Inferior parietal cortex (tissue), 1 donor: ENCODE data around the gene ZNHIT2.

ENCODE experiments used
- DNase-seq: peaks from one replicate; pipeline ENCODE4 v3.0.0-alpha.2; 2016; ENCODE audit errors: extremely low spot score

ZNHIT2 gene

GRCh38 chr11:65134240-65134951 is 16.9 kb upstream of the ZNHIT2 start, which contains the start of gene SYVN1:
SYVN1 (minus strand) TSS chr11:65134519; CDS start chr11:65133601, 918 bp downstream.
- peak; percentile 93 for DNase-seq

- no peak for DNase-seq
Observed at GRCh38 chr11:65133724-65134123, 16.2 kb upstream of the ZNHIT2 start.

DNA sequence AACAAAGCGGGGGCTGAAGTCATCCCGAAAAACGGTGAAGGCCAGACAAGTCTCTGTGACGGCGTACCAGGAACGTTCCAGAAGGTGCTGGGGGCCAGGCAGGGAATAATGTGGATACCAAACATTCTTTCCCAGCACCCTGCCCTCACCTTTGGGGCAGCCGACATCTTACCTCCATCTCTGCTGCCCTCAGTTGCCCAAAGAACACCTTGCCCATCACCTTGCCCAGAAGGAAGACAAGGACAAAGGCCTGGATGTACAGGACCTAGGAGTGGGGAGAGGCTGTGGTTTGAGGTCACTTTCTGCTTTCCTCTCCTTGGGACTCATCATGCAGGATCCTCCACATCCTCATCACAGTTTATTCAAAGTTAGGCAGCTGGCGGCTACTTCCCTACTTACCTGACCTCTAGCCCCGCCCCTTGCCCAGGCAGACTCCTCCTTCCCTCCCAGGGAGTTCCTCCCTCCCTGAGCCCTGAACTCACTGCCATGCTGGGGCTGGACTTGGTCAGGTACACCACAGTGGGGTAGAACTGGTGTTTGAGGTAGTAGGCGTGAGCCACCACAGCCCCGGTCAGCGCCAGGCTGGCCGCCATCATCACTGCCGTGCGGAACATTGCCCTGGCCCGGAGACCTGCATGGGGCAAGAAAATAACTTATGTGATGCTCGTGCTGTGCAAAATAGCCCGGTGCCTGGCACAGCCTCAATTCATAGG is 15.6 kb upstream of the ZNHIT2 start:
- no peak for DNase-seq

DNA sequence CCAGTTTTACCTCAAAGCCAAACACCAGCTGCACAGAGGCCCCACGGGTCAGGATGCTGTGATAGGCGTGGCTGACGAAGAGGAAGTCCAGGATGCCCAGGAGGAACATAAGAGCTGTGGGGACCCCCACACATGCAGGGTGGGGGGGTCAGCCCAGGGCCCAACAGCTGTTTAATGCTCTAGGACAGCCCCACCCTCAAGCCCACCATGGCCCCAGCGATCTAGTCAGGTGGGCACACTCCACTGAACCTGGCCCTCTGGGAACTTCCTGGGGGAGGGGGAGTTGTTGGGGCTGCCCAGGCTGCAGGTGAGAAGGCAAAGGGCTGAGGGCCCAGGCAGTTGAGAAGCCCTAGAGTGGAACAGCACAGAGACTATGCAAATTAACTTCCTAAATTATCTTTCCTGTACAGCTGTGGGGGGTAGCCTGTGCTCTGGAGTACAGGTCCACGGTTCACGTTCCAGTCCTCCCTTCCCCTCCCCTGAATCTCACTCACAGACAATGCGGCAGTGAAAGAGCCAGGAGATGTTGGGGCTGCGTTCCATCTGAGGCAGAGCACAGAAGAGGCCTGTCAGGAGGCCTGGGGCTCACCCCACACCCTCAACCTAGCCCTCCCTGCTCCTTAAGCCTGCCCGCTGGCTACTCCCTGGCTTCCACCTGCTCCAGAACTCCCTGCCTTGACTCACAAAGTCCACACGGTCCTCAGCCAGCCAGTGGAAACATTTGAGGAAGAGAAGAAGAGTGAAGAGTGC is 14.9 kb upstream of the ZNHIT2 start:
- DNase-seq = no peak

- DNase-seq = no peak
Observed at GRCh38 chr11:65131895-65132237, 14.4 kb upstream of the ZNHIT2 start.

DNA sequence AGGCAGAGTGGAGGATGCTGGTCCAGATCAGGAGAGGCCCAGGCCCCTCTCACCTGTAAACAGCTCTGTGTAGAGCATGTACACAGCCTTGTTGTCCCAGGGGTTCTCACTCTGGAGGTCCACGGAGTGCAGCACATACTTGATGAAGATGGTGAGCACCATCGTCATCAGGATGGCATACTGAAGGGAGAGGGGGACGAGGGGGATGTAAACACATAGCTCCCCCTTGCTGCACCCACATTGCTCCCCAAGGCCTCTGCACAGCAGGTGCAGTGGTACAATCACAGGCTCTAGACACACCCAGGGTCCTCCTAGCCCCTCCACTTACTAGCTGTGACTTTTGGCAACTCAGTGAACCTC is 13.9 kb upstream of the ZNHIT2 start:
- no peak for DNase-seq

DNA sequence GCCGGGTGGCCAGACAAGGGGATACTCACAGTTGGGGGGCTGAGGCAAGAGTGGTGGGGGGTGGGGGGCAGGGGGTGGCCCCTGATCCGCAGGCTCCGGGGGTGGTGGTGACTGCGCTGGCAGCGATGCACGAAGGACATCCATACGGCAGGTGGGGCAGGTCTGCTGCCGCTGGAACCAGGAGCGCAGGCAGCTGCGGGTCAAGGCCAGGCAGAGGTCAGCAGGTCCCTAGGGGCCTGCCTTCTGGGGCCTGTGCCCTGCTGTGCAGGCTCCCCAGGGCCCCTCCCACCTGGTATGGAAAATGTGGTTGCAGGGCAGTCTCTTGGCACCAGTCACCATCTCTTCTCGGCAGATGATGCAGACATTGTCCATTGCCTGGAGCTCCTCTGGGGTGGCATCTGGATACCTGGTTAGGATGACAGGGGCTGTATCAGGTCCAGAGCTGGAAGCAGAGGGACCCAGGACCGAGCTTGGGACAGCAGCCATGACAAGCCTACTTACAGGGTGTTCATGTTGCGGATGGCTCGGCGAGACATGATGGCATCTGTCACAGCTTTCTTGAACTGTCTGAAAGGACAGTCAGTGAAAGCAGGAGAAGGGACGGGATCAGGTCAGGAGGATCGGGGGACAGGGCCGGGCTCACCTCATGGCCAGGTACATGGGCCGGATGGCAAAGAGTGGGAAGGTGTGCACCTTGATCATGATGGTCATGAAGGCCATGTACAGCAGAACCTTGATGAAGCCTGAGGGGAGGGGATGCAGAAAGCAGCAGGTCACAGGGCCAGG is 13.3 kb upstream of the ZNHIT2 start:
- DNase-seq = no peak

GRCh38 chr11:65129649-65130441 is 12.3 kb upstream of the ZNHIT2 start:
- DNase-seq = no peak

GRCh38 chr11:65128182-65129145 is 11.0 kb upstream of the ZNHIT2 start:
- no peak for DNase-seq

GRCh38 chr11:65127473-65128181 is 10.1 kb upstream of the ZNHIT2 start:
- DNase-seq = no peak

DNA sequence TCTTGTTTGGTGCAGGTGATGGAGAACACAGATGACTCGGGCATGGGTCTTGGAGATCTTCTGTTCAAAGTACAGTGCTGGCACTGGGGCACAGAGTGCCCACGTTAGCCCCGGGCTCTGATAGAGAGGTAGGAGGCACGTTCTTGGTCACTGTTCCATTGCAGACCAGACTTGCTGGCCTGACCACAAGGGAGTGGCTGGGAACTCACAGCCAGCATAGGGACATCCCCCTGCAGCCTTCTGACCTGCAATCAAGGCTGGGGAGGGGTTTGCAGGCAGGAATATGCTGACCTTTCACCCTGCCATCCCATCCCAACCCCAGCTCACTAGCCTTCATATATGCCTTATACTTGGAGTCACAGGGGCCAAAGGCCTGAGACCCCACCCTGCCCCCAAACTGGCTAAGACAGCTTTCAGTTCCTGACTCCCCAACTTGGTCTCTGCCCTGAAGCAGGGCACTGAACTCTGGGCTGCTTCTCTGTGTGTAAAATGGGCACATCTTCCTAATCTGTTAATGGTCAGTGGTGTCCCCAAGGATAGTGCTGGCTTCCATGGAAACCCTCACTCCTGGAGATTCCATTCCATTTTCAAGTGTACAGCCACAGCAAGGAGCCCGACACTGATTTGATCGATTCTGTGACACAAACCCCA is 9.2 kb upstream of the ZNHIT2 start:
- DNase-seq = no peak

GRCh38 chr11:65125197-65126056 is 7.9 kb upstream of the ZNHIT2 start:
- DNase-seq = no peak

DNA sequence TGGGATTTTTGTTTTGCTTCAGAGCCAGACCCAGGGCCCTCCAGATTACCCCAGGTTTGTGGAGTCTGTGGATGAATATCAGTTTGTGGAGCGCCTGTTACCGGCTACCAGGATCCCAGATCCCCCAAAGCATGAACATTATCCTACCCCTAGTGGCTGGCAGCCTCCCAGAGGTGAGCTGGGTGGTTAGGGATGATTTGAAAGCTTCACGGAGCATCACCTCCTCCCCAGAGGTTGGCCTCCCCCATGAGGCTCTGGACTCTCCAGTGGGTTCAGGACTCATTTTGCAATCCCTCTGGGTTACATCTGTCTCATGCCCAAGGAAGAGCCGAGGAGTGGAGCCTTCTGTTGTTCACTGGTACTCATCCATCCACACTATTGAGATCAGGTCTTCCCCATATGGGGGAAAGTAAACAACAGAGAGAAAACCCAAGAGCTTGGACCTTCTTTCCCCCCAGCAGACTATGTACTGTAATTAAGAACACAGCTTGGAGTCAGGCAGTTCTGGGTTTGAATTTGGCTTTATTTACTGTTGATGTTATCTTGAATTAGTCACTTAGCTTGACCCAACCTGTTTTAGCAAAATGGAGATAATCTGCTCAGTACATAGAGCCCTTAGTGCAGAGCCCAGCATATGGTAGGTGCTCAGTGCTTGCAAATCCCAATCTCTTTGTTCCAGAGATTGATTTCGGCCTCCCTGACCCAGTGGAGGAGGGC is 7.1 kb upstream of the ZNHIT2 start:
- DNase-seq = no peak

- peak; percentile 94 for DNase-seq
Observed at GRCh38 chr11:65121865-65122696, 4.6 kb upstream of the ZNHIT2 start, which contains the start of the genes FAU and MRPL49. FAU (minus strand) TSS chr11:65122134; CDS start chr11:65121813, 321 bp downstream. MRPL49 (plus strand) TSS chr11:65122321; CDS start chr11:65122347, 26 bp downstream.

GRCh38 chr11:65121447-65121864 is 4.0 kb upstream of the ZNHIT2 start:
- no peak for DNase-seq

- no peak for DNase-seq
Observed at GRCh38 chr11:65120831-65121230, 3.3 kb upstream of the ZNHIT2 start.
